HEK293 (cell line): ENCODE results near the gene ARFGAP1.

Source experiments
- CTCF ChIA-PET: fragments of 350-600 bp; formaldehyde crosslinking; extraction: SDS; loops from one replicate; lab custom pipeline; 2021; ENCODE audit warnings: antibody characterized with exemption; lab: Yijun Ruan, JAX
- POLR2A ChIA-PET: fragments of 300-600 bp; formaldehyde crosslinking; extraction: SDS; loops from one replicate; lab custom pipeline; 2020; ENCODE audit warnings: antibody characterized with exemption, inconsistent platforms; lab: Yijun Ruan, JAX
- H3K27ac ChIP-seq: fragments of 200-500 bp; sonication (Bioruptor generic); 2 replicates; pipeline ENCODE4 v1.5.1; 2014; ENCODE audit warnings: low read depth, low read length, control low read depth, inconsistent platforms; ENCODE audit errors: extremely low read depth
- H3K36me3 ChIP-seq, 2 experiments: fragments of 200-500 bp in 1 of 2; sonication (Bioruptor generic) in 1 of 2; 1 replicate in 1 of 2; 2 replicates in 1 of 2; pipeline ENCODE4 v1.5.1; 2014 to 2017; ENCODE audit warnings: inconsistent platforms in 2 of 2, low read length in 2 of 2; ENCODE audit not compliant: control insufficient read depth in 2 of 2, insufficient read depth in 1 of 2
- H3K4me1 ChIP-seq: fragments of 200-500 bp; sonication (Bioruptor generic); 2 replicates; pipeline ENCODE4 v1.5.1; 2014; ENCODE audit warnings: mild to moderate bottlenecking, low read length, inconsistent platforms; ENCODE audit not compliant: control insufficient read depth, insufficient read depth
- H3K4me3 ChIP-seq: 2 replicates; pipeline ENCODE4 v1.5.1; 2011; ENCODE audit warnings: low read depth, mild to moderate bottlenecking, control low read depth, low read length, moderate library complexity
- H3K9me3 ChIP-seq: fragments of 200-500 bp; sonication (Bioruptor generic); 2 replicates; pipeline ENCODE4 v1.5.1; 2014; ENCODE audit warnings: low read depth, low read length, inconsistent platforms; ENCODE audit not compliant: control insufficient read depth, insufficient read depth
- HOXD13 ChIP-seq: sonication (generic); formaldehyde crosslinking; IDR thresholded peaks from 2 replicates; pipeline ENCODE4 v1.8.0; 2022; ENCODE audit warnings: missing genetic modification reagents, borderline replicate concordance
- YY2 ChIP-seq: fragments of 450-650 bp; formaldehyde crosslinking; IDR thresholded peaks from 2 replicates; pipeline ENCODE4 v1.5.1; 2016; ENCODE audit warnings: missing biosample characterization, missing genetic modification characterization
- ZFHX2 ChIP-seq: fragments of 450-650 bp; formaldehyde crosslinking; conservative IDR thresholded peaks from 2 replicates; pipeline ENCODE4 v1.5.1; 2016; ENCODE audit warnings: missing biosample characterization, missing genetic modification characterization
- ZNF132 ChIP-seq: fragments of 450-650 bp; formaldehyde crosslinking; IDR thresholded peaks from 2 replicates; pipeline ENCODE4 v1.5.1; 2017; ENCODE audit warnings: missing biosample characterization, missing genetic modification characterization, borderline replicate concordance
- ZNF140 ChIP-seq: fragments of 450-650 bp; formaldehyde crosslinking; IDR thresholded peaks from 2 replicates; pipeline ENCODE4 v1.5.1; 2016; ENCODE audit warnings: missing biosample characterization, missing genetic modification characterization
- ZNF214 ChIP-seq: fragments of 450-650 bp; formaldehyde crosslinking; IDR thresholded peaks from 2 replicates; pipeline ENCODE4 v1.5.1; 2017; ENCODE audit warnings: missing biosample characterization, mild to moderate bottlenecking, missing genetic modification characterization, borderline replicate concordance
- ZNF221 ChIP-seq: fragments of 450-650 bp; formaldehyde crosslinking; IDR thresholded peaks from 2 replicates; pipeline ENCODE4 v1.5.1; 2017; ENCODE audit warnings: missing biosample characterization, missing genetic modification characterization, borderline replicate concordance
- ZNF311 ChIP-seq: fragments of 450-650 bp; formaldehyde crosslinking; IDR thresholded peaks from 2 replicates; pipeline ENCODE4 v1.5.1; 2017; ENCODE audit warnings: missing biosample characterization, missing genetic modification characterization, borderline replicate concordance
- ZNF341 ChIP-seq: fragments of 450-650 bp; formaldehyde crosslinking; IDR thresholded peaks from 2 replicates; pipeline ENCODE4; 2016; ENCODE audit warnings: low read depth, missing biosample characterization, missing genetic modification characterization
- ZNF600 ChIP-seq: fragments of 450-650 bp; formaldehyde crosslinking; IDR thresholded peaks from 2 replicates; pipeline ENCODE4 v1.5.1; 2016; ENCODE audit warnings: missing biosample characterization, missing genetic modification characterization
- ZNF624 ChIP-seq: fragments of 450-650 bp; formaldehyde crosslinking; IDR thresholded peaks from 2 replicates; pipeline ENCODE4 v1.5.1; 2017; ENCODE audit warnings: missing biosample characterization, missing genetic modification characterization
- ZNF701 ChIP-seq: fragments of 450-650 bp; formaldehyde crosslinking; IDR thresholded peaks from 2 replicates; pipeline ENCODE4 v1.5.1; 2016; ENCODE audit warnings: missing biosample characterization, missing genetic modification characterization
- ZNF707 ChIP-seq: fragments of 450-650 bp; formaldehyde crosslinking; IDR thresholded peaks from 2 replicates; pipeline ENCODE4 v1.5.1; 2016; ENCODE audit warnings: missing biosample characterization, missing genetic modification characterization
- ZNF792 ChIP-seq: fragments of 450-650 bp; formaldehyde crosslinking; IDR thresholded peaks from 2 replicates; pipeline ENCODE4 v1.5.1; 2016; ENCODE audit warnings: missing biosample characterization, missing genetic modification characterization
- ZSCAN16 ChIP-seq: fragments of 450-650 bp; formaldehyde crosslinking; IDR thresholded peaks from 2 replicates; pipeline ENCODE4 v1.5.1; 2016; ENCODE audit warnings: missing biosample characterization, missing genetic modification characterization
- ZSCAN23 ChIP-seq: fragments of 450-650 bp; formaldehyde crosslinking; IDR thresholded peaks from 2 replicates; pipeline ENCODE4 v1.5.1; 2016; ENCODE audit warnings: missing biosample characterization, missing genetic modification characterization
- TF ChIP-seq, protein P1 (sequence below): fragments of 450-650 bp; formaldehyde crosslinking; IDR thresholded peaks from 2 replicates; pipeline ENCODE4 v1.5.1; 2016; ENCODE audit warnings: missing biosample characterization, missing genetic modification characterization
- TF ChIP-seq, protein P2 (sequence below): fragments of 450-650 bp; formaldehyde crosslinking; IDR thresholded peaks from 2 replicates; pipeline ENCODE4 v1.5.1; 2016; ENCODE audit warnings: missing biosample characterization, missing genetic modification characterization, borderline replicate concordance
- TF ChIP-seq, protein P3 (sequence below): fragments of 450-650 bp; formaldehyde crosslinking; IDR thresholded peaks from 2 replicates; pipeline ENCODE4 v1.5.1; 2016; ENCODE audit warnings: missing biosample characterization, missing genetic modification characterization

Gene ARFGAP1

DNA sequence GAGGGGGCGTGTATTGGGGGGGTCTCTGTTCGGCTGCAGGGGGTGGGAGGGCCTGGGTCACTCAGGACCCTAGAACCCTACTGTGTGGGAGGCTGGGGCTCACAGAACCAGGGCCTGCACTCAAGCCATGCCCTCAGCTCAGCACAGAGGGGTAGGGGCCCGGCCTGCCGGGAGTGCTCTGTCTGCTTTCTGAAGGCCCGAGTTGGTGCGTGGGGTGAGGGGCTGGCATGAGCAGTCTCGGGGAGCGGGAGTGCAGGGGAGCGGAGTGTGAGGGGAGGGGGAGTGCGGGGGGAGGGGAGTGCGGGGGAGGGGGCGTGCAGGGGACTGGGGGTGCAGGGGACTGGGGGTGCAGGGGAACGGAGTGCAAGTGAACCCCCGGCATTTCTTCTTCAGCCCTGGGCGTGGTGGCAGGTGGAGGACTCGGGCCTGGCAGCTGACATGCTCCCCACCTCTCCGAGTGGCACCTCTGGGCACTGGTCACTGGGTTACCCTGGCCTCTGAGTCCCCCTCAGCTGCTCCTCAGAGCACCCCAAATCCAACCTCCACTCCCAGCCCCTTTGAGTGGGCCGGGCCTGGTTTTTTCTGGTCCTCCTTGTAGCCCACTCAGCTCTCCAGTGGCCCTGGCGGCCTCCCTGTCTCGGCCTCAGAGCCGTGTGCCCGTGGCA lies 21.4 kb downstream of the ARFGAP1 start:
- CTCF ChIA-PET: interaction anchor here (2.1 to 7.4 kb wide), 2 partner anchors 16 to 69 kb away, joined by 8 to 85 read pairs; no protein-coding TSS in a partner anchor

DNA sequence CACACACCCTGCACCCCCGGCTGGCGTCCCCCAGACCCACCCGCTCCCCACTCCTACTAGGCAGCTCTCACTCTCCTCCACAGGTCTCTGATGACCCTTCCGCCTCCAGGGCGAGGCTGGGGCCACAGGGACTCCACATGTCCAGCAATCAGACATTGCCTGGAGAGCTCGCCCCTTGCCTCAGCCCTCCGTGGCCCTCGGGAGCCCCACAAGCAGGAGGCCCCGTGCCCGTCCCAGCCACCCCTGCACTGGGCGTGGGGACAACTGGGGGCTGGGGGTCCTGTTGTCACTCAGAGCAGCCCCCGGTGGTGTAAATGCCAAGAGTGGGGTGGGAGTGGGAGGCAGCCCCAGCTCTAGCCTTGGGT lies 21.9 kb downstream of the ARFGAP1 start:
- CTCF ChIA-PET: interaction anchor here (0.8 to 7.4 kb wide), 4 partner anchors 15 to 87 kb away, joined by 4 to 85 read pairs (median 6); no protein-coding TSS in a partner anchor
- Histone ChIP-seq H3K27ac (no peak overlapping the region), H3K36me3 (peaks cover 0 to 1% of the 10 kb centered on the region in 2 experiments; a peak in 1 of 3 replicates), H3K4me1 (no peaks in the 10 kb centered on the region), H3K4me3 (no peak overlapping the region), H3K9me3 (no peaks in the 10 kb centered on the region)
- TF ChIP-seq ZNF341 (tag by site-specific recombination): no peak
- TF ChIP-seq ZFHX2 (tag by site-specific recombination): 0 out of 2 replicates have a peak, but pooled peaks have one; percentile 11
- POLR2A ChIA-PET: interaction anchor here (0.7 kb wide), 1 partner anchor 879 kb away, joined by 3 read pairs; no protein-coding TSS in a partner anchor

More for the DNA sequence above, 21.4 kb downstream of the ARFGAP1 start:
- no peak overlapping the region for H3K4me3 ChIP-seq
- no peaks in the 10 kb centered on the region for H3K9me3 ChIP-seq
- H3K27ac ChIP-seq: no peak overlapping the region
- TF ChIP-seq ZNF624 (tag by site-specific recombination) (no peak), ZNF311 (tag by site-specific recombination) (no peak), ZSCAN16 (tag by site-specific recombination) (no peak), ZNF140 (tag by site-specific recombination) (no peak)
- H3K36me3 ChIP-seq: peaks cover 0 to 6% of the 10 kb centered on the region in 2 experiments; a peak in 1 of 3 replicates
- no peaks in the 10 kb centered on the region for H3K4me1 ChIP-seq
- POLR2A ChIA-PET: interaction anchor here (0.6 to 0.7 kb wide), 2 partner anchors 231 to 879 kb away, joined by 3 to 4 read pairs; no protein-coding TSS in a partner anchor

DNA sequence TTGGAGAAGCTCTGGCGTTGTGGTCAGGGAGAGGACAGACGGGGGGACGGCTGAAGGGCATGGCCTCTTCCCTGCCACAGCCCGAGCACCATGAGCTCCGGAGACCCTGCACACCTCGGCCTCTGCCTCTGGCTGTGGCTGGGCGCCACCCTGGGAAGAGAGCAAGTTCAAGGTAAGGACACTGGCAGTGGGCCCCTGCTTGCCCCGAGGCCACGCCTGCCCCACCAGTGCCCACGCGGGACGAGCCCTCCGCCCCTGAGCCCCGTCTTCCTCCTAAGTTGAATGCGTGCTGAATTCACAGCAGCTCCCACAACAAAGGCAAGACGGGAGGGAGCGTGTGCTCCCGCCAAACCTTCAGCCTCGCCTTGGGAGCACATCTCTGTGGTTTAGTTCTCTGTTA lies 22.4 kb downstream of the ARFGAP1 start:
- POLR2A ChIA-PET: no interaction called here
- Histone ChIP-seq H3K27ac (no peak overlapping the region), H3K36me3 (no peaks in the 10 kb centered on the region), H3K4me1 (no peaks in the 10 kb centered on the region), H3K9me3 (no peaks in the 10 kb centered on the region), H3K4me3 (no peak overlapping the region)
- CTCF ChIA-PET: interaction anchor here (0.7 to 7.4 kb wide), 4 partner anchors 13 to 86 kb away, joined by 3 to 85 read pairs (median 4); no protein-coding TSS in a partner anchor
- TF ChIP-seq ZNF701 (tag by site-specific recombination) (no peak), ZNF214 (tag by site-specific recombination) (no peak), YY2 (tag by site-specific recombination) (no peak), ZNF132 (tag by site-specific recombination) (no peak), ZNF792 (no peak)
- TF ChIP-seq, protein P1, sequence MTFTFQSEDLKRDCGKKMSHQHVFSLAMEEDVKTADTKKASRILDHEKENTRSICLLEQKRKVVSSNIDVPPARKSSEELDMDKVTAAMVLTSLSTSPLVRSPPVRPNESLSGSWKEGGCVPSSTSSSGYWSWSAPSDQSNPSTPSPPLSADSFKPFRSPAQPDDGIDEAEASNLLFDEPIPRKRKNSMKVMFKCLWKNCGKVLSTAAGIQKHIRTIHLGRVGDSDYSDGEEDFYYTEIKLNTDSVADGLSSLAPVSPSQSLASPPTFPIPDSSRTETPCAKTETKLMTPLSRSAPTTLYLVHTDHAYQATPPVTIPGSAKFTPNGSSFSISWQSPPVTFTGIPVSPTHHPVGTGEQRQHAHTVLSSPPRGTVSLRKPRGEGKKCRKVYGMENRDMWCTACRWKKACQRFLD: no peak

DNA sequence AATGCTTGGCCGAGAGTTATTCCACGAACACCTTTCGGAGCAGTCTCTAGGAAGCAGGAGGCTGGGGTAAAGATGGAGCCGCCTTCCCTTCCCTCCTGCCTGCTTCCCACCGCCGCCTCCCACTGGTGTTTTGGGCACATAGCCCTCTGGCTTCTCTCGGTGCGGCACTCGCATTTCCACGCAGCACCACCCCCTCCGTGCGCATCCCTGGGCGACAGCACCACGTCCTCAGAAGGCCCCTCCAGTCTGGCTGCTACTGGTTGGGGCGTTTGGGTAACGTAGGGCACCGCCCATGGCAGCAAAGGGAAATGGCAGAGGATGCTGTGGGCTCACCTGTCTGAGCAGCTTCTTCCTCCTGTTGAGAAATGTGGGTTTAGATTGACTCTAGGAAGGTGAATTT lies 22.8 kb downstream of the ARFGAP1 start:
- H3K9me3 ChIP-seq: no peaks in the 10 kb centered on the region
- no peaks in the 10 kb centered on the region for H3K36me3 ChIP-seq
- CTCF ChIA-PET: interaction anchor here (0.7 to 7.4 kb wide), 4 partner anchors 13 to 72 kb away, joined by 3 to 85 read pairs (median 5); no protein-coding TSS in a partner anchor
- no peak overlapping the region for H3K27ac ChIP-seq
- no peak overlapping the region for H3K4me3 ChIP-seq
- POLR2A ChIA-PET: no interaction called here
- no peaks in the 10 kb centered on the region for H3K4me1 ChIP-seq
- TF ChIP-seq ZNF221 (no peak), ZNF600 (tag by site-specific recombination) (0 out of 2 replicates have a peak, but pooled peaks have one; percentile 12), HOXD13 (no peak), ZSCAN23 (tag by site-specific recombination) (no peak), ZNF707 (no peak)
- TF ChIP-seq, protein P2, sequence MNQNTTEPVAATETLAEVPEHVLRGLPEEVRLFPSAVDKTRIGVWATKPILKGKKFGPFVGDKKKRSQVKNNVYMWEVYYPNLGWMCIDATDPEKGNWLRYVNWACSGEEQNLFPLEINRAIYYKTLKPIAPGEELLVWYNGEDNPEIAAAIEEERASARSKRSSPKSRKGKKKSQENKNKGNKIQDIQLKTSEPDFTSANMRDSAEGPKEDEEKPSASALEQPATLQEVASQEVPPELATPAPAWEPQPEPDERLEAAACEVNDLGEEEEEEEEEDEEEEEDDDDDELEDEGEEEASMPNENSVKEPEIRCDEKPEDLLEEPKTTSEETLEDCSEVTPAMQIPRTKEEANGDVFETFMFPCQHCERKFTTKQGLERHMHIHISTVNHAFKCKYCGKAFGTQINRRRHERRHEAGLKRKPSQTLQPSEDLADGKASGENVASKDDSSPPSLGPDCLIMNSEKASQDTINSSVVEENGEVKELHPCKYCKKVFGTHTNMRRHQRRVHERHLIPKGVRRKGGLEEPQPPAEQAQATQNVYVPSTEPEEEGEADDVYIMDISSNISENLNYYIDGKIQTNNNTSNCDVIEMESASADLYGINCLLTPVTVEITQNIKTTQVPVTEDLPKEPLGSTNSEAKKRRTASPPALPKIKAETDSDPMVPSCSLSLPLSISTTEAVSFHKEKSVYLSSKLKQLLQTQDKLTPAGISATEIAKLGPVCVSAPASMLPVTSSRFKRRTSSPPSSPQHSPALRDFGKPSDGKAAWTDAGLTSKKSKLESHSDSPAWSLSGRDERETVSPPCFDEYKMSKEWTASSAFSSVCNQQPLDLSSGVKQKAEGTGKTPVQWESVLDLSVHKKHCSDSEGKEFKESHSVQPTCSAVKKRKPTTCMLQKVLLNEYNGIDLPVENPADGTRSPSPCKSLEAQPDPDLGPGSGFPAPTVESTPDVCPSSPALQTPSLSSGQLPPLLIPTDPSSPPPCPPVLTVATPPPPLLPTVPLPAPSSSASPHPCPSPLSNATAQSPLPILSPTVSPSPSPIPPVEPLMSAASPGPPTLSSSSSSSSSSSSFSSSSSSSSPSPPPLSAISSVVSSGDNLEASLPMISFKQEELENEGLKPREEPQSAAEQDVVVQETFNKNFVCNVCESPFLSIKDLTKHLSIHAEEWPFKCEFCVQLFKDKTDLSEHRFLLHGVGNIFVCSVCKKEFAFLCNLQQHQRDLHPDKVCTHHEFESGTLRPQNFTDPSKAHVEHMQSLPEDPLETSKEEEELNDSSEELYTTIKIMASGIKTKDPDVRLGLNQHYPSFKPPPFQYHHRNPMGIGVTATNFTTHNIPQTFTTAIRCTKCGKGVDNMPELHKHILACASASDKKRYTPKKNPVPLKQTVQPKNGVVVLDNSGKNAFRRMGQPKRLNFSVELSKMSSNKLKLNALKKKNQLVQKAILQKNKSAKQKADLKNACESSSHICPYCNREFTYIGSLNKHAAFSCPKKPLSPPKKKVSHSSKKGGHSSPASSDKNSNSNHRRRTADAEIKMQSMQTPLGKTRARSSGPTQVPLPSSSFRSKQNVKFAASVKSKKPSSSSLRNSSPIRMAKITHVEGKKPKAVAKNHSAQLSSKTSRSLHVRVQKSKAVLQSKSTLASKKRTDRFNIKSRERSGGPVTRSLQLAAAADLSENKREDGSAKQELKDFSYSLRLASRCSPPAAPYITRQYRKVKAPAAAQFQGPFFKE (tag by site-specific recombination): no peak
- TF ChIP-seq, protein P3, sequence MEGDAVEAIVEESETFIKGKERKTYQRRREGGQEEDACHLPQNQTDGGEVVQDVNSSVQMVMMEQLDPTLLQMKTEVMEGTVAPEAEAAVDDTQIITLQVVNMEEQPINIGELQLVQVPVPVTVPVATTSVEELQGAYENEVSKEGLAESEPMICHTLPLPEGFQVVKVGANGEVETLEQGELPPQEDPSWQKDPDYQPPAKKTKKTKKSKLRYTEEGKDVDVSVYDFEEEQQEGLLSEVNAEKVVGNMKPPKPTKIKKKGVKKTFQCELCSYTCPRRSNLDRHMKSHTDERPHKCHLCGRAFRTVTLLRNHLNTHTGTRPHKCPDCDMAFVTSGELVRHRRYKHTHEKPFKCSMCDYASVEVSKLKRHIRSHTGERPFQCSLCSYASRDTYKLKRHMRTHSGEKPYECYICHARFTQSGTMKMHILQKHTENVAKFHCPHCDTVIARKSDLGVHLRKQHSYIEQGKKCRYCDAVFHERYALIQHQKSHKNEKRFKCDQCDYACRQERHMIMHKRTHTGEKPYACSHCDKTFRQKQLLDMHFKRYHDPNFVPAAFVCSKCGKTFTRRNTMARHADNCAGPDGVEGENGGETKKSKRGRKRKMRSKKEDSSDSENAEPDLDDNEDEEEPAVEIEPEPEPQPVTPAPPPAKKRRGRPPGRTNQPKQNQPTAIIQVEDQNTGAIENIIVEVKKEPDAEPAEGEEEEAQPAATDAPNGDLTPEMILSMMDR (tag by site-specific recombination): peak; percentile 43; the same call in 1 of the 2 replicates
